Upper lobe of left lung (tissue), 6 donors: ENCODE results near the gene MRTFB. TPM values are rescaled to one million over a fixed set of nuclear protein-coding genes. Genes with fewer than 3 reads are reported as not detected.

Experiments
- ATAC-seq, 2 donors: fragments of 200-7000 bp; cut with Tn5 transposase; one replicate each; pipeline ENCODE4 v1.9.1; 2022; ENCODE audit warnings: mild to moderate bottlenecking in 2 of 2, moderate library complexity in 2 of 2; ENCODE audit not compliant: low FRiP score in 2 of 2
- DNase-seq, 2 donors: peaks; one replicate each; pipeline ENCODE4 v3.0.0-alpha.2; 2019 to 2020
- H3K27ac ChIP-seq, 4 donors: fragments of 200-600 bp; sonication (generic); one replicate each; pipeline ENCODE4 v1.5.1; 2016 to 2019
- H3K27me3 ChIP-seq, 4 donors: fragments of 200-600 bp; sonication (generic); one replicate each; pipeline ENCODE4 v1.5.1; 2017 to 2019
- H3K36me3 ChIP-seq, 4 donors: fragments of 200-600 bp; sonication (generic); one replicate each; pipeline ENCODE4 v1.5.1; 2016 to 2019
- H3K4me1 ChIP-seq, 4 donors: fragments of 200-600 bp; sonication (generic); one replicate each; pipeline ENCODE4 v1.5.1; 2018 to 2019
- H3K4me3 ChIP-seq, 4 donors: fragments of 200-600 bp; sonication (generic); one replicate each; pipeline ENCODE4 v1.5.1; 2017 to 2019; ENCODE audit warnings: mild to moderate bottlenecking in 2 of 4, moderate library complexity in 1 of 4
- H3K9me3 ChIP-seq, 4 donors: fragments of 200-600 bp; sonication (generic); one replicate each; pipeline ENCODE4 v1.5.1; 2018 to 2019
- CTCF ChIP-seq, 6 experiments: fragments of 450-650 bp in 4 of 6; fragments of 200-600 bp in 2 of 6; sonication (generic) in 2 of 6; IDR thresholded peaks; one replicate each; pipeline ENCODE4 v1.5.1; 2016 to 2019; ENCODE audit warnings: antibody characterized with exemption in 6 of 6
- EP300 ChIP-seq, 4 donors: sonication (generic); formaldehyde crosslinking; IDR thresholded peaks; one replicate each; pipeline ENCODE4 v1.5.1; 2017; ENCODE audit warnings: antibody characterized with exemption in 4 of 4, control low read depth in 2 of 4
- POLR2A ChIP-seq, 4 donors: fragments of 450-650 bp; IDR thresholded peaks; one replicate each; pipeline ENCODE4 v1.5.1; 2016 to 2017; ENCODE audit warnings: antibody characterized with exemption in 4 of 4, mild to moderate bottlenecking in 2 of 4
- POLR2AphosphoS5 ChIP-seq, 2 donors: sonication (generic); formaldehyde crosslinking; IDR thresholded peaks; one replicate each; pipeline ENCODE4 v1.5.1; 2017; ENCODE audit warnings: antibody characterized with exemption in 2 of 2
- WGBS, 2 donors: methylation state at CpG; one replicate each; pipeline ENCODE4 v1.1.5; 2017 to 2018; 5-methylcytosine and 5-hydroxymethylcytosine counted together
- total RNA-seq, 6 donors: library from RNA; depleted of rRNA in 4 of 6; stranded (reverse); fragments of >200 nt in 4 of 6; gene quantifications; one replicate each; pipeline versions ENCODE4 v1.1.0 to v1.2.1, GENCODE V29; 2016 to 2021
- donor health status: DM: no; HTN: no; CAD: no; lungs with moderate emphysema.
- donor health status: DM: no; HTN: yes; CAD: no; lungs with severe emphysema.

Gene MRTFB
- total RNA-seq, 6 donors from 2014 or later = 46.9 to 100 (median 66.7) TPM

GRCh38 chr16:14301169-14302030 is 230.3 kb downstream of the MRTFB start:
- peak; percentile 23 to 55 for ATAC-seq
- no peaks in the 10 kb centered on the region for H3K9me3 ChIP-seq
- peak overlapping the region; percentile 41 to 96 (median 84) for H3K4me3 ChIP-seq
- TF ChIP-seq POLR2A (IDR thresholded peaks at IDR 0.05) (no peak), POLR2AphosphoS5 (IDR thresholded peaks at IDR 0.05) (no peak), EP300 (IDR thresholded peaks at IDR 0.05) (no peak), CTCF (IDR thresholded peaks at IDR 0.05) (no peak)
- H3K27ac ChIP-seq = peak overlapping the region in 3 of 4 donors; percentile 51 to 74 (median 73)
- H3K4me1 ChIP-seq = peaks cover 8 to 29% (median 19%) of the 10 kb centered on the region in 4 donors
- WGBS, 2 donors = 0 to 2% methylated on average over 6 to 21 of the region's 34 CpGs
- no peaks in the 10 kb centered on the region for H3K36me3 ChIP-seq
- peaks cover 0 to 11% (median 0%) of the 10 kb centered on the region in 4 donors for H3K27me3 ChIP-seq
- peak in 1 of 2 donors; percentile 87 for DNase-seq

DNA sequence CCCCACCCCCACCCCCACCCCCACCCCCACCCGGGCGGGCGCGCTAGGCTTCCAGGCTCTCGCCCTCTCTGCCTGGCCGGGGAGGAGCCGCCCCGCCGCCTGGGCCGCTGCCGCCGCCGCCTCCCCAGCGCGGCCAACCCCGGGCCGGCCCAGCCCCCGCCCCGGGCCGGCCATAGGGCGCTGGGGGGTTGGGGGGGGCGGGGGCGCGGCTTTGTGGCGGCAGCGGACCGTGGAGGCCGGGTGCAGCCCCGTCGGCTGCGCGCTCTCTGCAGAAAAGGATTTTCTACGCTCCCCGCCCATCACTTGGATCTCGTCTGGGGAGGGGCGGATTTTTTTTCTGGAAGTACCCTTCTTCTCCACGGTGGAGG is 230.9 kb downstream of the MRTFB start:
- peak; percentile 70 to 90 for ATAC-seq
- peaks cover 8 to 29% (median 19%) of the 10 kb centered on the region in 4 donors for H3K4me1 ChIP-seq
- TF ChIP-seq POLR2A (IDR thresholded peaks at IDR 0.05) (no peak), EP300 (IDR thresholded peaks at IDR 0.05) (no peak), POLR2AphosphoS5 (IDR thresholded peaks at IDR 0.05) (no peak)

DNA sequence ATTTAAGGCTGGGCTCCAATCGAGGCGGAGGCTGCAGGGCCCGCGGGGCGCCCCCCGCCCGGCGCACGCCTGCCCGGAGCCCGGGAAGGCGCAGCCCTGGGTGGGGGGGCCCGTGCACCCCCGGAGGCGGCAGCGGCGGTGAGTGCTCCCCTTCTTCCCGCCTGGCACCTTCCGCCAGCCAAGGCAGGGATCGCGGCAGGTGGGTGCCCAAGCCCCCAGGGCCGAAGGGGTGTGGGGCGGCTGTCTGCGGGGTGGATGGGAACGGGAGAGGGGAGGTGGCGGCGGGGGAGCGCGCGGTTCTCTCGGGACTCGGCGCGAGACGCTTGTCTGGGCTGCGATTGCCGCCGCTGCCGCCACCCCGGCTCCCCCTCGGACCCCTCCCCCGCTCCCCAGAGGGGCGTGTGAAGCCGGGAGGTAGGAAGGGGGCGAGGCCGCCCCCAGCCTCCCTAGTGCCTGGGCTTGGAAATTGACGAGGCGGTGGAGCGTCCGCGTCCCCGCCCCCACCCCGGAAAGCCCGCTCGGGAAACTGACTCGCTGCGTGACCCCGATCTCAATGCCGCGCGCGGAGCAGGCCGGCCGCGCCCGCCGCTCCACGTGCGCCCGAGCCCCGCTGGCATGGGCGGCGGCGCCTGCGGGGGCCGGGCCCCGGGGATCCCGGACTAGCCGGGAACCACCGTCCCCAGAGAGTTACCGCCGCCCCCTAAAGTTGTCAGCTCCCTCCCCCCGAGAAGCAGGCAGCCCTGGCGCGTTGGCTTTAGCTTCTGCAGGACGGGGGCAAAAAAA is 231.5 kb downstream of the MRTFB start:
- H3K27me3 ChIP-seq = peaks cover 0 to 11% (median 0%) of the 10 kb centered on the region in 4 donors
- ATAC-seq (peak in 1 of 2 donors; percentile 38), DNase-seq (peak in 1 of 2 donors; percentile 88)
- H3K27ac ChIP-seq = peak overlapping the region in 2 of 4 donors; percentile 60 to 80
- H3K9me3 ChIP-seq = no peaks in the 10 kb centered on the region
- no peak for TF ChIP-seq POLR2AphosphoS5 (IDR thresholded peaks at IDR 0.05)
- TF ChIP-seq POLR2A (IDR thresholded peaks at IDR 0.05) = no peak
- no peak for TF ChIP-seq EP300 (IDR thresholded peaks at IDR 0.05)
- TF ChIP-seq CTCF (IDR thresholded peaks at IDR 0.05) = peak in 1 of 6 experiments; percentile 6
- H3K36me3 ChIP-seq = no peaks in the 10 kb centered on the region
- H3K4me1 ChIP-seq = peaks cover 8 to 29% (median 19%) of the 10 kb centered on the region in 4 donors
- whole genome bisulfite sequencing, 2 donors = 0 to 1% methylated on average over 11 to 44 of the region's 86 CpGs
- H3K4me3 ChIP-seq = peak overlapping the region; percentile 29 to 96 (median 84)

More for the DNA sequence above, 230.9 kb downstream of the MRTFB start:
- H3K9me3 ChIP-seq = no peaks in the 10 kb centered on the region
- peak; percentile 51 to 91 for DNase-seq
- peak overlapping the region; percentile 29 to 96 (median 84) for H3K4me3 ChIP-seq
- H3K36me3 ChIP-seq = no peaks in the 10 kb centered on the region
- H3K27me3 ChIP-seq = peaks cover 0 to 11% (median 0%) of the 10 kb centered on the region in 4 donors
- 0% methylated on average over 4 of the region's 37 CpGs for WGBS, 2 donors
- H3K27ac ChIP-seq = peak overlapping the region in 2 of 4 donors; percentile 60 to 80

GRCh38 chr16:14303182-14303618 is 232.1 kb downstream of the MRTFB start:
- no peaks in the 10 kb centered on the region for H3K36me3 ChIP-seq
- peaks cover 8 to 29% (median 19%) of the 10 kb centered on the region in 4 donors for H3K4me1 ChIP-seq
- no peak for ATAC-seq
- peak overlapping the region in 3 of 4 donors; percentile 84 to 96 (median 85) for H3K4me3 ChIP-seq
- H3K9me3 ChIP-seq = no peaks in the 10 kb centered on the region
- H3K27ac ChIP-seq = peak overlapping the region in 2 of 4 donors; percentile 21 to 80
- no peak for TF ChIP-seq EP300 (IDR thresholded peaks at IDR 0.05)
- TF ChIP-seq POLR2A (IDR thresholded peaks at IDR 0.05) = no peak
- TF ChIP-seq CTCF (IDR thresholded peaks at IDR 0.05) = no peak
- TF ChIP-seq POLR2AphosphoS5 (IDR thresholded peaks at IDR 0.05) = no peak
- peaks cover 0 to 11% (median 0%) of the 10 kb centered on the region in 4 donors for H3K27me3 ChIP-seq
- DNase-seq = no peak
- 13 to 18% methylated on average over 14 of the region's 14 CpGs for WGBS, 2 donors
